ENCODE measurements around the gene AHNAK. TPM values are rescaled to one million over a fixed set of nuclear protein-coding genes. Genes with fewer than 3 reads are reported as not detected.
"Not testable (repeated sequence)": the region's sequence is repeated elsewhere in the genome, so short reads cannot be mapped to it uniquely, and the experiment has no call there.

Gene AHNAK
- total RNA-seq, 1 donor from 2014 or later = 226 TPM

DNA sequence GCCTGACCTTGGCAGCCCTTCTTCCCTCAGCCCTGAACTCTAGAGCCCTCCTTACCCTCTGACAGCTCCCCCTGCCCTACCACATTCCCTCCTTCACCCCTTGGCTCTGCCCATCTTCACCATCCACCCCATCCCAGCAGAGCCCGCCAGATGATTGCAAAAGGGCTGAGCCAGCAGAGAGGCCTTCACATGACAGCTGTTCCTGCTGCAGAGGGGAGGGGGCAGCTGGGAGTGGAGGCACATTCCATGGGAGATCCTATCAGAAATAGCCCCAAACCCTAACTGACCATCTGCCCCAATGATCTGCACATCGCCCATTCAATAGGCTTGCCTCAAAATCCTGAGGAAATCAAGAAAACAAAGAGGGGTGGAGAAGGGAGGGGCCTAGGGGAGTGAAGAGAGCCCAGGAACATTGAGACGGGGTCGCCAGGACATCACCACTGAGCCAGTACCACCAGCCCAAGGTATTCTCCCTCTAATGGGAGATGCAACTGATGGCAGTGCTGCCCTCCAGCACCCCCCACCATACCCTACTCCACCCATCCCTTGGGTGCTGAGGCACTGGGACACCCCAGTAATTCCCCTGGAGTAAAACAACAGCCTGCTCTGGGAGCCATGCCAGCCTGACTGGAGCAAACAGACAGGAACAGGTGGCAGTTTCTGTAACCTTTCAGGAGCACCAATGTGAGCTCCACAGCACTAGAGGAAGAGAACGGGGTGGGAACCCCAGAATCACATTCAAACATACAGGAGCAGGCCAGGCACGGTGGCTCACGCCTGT lies 8.0 kb upstream of the AHNAK start:
- TF ChIP-seq, protein P1, sequence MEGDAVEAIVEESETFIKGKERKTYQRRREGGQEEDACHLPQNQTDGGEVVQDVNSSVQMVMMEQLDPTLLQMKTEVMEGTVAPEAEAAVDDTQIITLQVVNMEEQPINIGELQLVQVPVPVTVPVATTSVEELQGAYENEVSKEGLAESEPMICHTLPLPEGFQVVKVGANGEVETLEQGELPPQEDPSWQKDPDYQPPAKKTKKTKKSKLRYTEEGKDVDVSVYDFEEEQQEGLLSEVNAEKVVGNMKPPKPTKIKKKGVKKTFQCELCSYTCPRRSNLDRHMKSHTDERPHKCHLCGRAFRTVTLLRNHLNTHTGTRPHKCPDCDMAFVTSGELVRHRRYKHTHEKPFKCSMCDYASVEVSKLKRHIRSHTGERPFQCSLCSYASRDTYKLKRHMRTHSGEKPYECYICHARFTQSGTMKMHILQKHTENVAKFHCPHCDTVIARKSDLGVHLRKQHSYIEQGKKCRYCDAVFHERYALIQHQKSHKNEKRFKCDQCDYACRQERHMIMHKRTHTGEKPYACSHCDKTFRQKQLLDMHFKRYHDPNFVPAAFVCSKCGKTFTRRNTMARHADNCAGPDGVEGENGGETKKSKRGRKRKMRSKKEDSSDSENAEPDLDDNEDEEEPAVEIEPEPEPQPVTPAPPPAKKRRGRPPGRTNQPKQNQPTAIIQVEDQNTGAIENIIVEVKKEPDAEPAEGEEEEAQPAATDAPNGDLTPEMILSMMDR (IDR thresholded peaks at IDR 0.05; ENCODE audit: insufficient read depth, low read length, poor library complexity, severe bottlenecking) = no peak
- H3K27me3 ChIP-seq (ENCODE audit: control insufficient read depth, insufficient read depth, low read length) = no peaks in the 10 kb centered on the region
- H3K36me3 ChIP-seq (ENCODE audit: control insufficient read depth, insufficient read depth, low read length) = peaks cover 1% of the 10 kb centered on the region
- H3K4me3 ChIP-seq (ENCODE audit: low read depth, low read length) = no peak overlapping the region
- DNase-seq (ENCODE audit: low read depth) = no peak

DNA sequence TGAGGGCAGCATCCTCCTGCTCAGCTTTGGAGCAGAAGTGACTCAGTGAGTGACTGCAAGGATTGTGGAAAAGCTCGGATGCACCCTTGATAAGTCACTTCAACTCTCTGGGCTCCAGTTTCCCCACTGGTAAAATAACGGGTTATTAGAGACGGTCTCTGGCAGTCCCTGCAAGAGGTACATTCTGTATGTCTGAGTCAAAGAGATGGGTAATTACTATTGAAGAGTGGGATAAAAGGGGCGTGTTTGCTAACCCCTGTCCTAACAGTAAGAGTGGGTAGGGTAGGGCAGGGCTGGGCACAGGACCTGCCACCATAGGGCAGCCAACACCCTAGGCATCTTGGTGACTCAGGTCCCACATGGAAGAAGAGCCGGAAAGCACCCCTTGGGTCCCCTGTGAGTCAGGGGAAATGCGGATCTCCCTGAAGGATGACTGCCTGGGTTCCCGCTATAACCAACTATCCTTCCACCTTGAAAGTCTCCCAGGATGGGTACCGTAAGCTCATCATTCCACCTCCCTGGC lies 7.3 kb upstream of the AHNAK start:
- TF ChIP-seq, protein P1 (IDR thresholded peaks at IDR 0.05; ENCODE audit: insufficient read depth, low read length, poor library complexity, severe bottlenecking) = no peak
- DNase-seq (ENCODE audit: low read depth) = peak; percentile 77
- Histone ChIP-seq H3K36me3 (ENCODE audit: control insufficient read depth, insufficient read depth, low read length) (peaks cover 1% of the 10 kb centered on the region), H3K4me3 (ENCODE audit: low read depth, low read length) (no peak overlapping the region), H3K27me3 (ENCODE audit: control insufficient read depth, insufficient read depth, low read length) (no peaks in the 10 kb centered on the region)

DNA sequence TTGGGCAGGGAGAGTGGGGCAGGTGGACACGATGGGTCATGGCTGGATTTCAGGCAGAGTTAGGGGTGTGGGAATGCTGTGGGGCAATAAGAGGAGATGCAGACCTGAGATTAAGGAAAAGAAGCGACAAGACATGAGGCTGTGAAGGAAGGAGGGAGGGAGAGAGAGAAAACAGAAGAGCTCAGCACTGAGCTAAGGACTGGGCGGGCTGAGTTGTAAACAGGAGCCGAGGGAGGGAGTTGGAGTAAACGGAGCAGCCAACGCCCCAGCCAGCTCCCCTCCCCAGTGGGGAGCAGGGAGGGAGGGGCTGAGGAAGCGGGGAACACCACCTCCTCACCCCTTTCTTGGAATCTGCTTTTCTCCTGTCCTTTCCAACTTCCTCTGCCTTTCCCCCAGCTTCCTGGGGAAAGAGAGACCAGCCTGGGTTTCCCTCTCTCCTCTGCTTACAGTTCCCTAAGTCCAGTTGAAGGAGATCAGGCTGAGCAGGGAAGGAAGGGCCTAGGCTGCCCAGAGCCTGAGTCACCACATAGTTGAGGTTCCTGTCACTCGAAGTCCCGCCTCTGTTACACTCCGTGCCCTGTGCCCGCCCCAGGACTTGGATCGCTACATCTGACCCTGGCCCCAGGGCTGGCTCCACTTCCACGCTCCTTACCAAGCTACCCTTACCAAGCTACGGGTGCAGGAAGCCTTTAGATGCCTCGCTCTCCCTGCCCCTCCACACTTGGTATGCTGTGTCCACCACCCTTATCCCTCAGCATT lies 6.7 kb upstream of the AHNAK start:
- Histone ChIP-seq H3K4me3 (ENCODE audit: low read depth, low read length) (peak overlapping the region; percentile 17), H3K27me3 (ENCODE audit: control insufficient read depth, insufficient read depth, low read length) (no peaks in the 10 kb centered on the region), H3K36me3 (ENCODE audit: control insufficient read depth, insufficient read depth, low read length) (no peaks in the 10 kb centered on the region)
- peak; percentile 92 for DNase-seq (ENCODE audit: low read depth)
- TF ChIP-seq, protein P1 (IDR thresholded peaks at IDR 0.05; ENCODE audit: insufficient read depth, low read length, poor library complexity, severe bottlenecking) = no peak

DNA sequence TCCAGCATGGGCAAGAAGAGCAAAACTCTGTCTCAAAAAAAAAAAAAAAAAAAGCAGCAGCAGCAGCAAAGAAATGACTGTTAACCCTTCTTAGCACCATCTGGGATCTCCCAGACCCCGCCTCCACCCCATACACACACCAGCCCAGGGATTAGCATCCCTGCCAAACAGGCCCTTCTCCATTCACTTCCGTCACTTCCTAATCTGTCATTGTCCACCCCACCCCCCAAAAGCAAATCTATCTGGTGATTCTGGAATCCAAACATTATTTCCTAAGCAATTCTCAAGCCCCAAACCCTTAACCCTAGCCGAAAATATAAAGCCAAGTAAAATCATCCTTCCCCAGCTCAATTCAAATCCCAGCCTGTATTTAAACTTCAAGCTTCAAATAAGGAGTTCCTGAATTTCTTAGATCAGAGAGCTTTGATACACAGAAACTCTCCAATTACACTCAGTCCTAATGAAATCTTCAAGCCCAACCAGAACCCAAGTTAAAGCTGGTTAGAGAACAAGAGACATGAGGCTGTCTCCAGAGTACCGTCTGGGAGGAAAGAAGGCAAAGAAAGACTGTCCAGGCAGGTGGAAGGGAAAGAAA lies 6.0 kb upstream of the AHNAK start:
- TF ChIP-seq, protein P1 (IDR thresholded peaks at IDR 0.05; ENCODE audit: insufficient read depth, low read length, poor library complexity, severe bottlenecking) = no peak
- H3K4me3 ChIP-seq (ENCODE audit: low read depth, low read length) = no peak overlapping the region
- no peaks in the 10 kb centered on the region for H3K27me3 ChIP-seq (ENCODE audit: control insufficient read depth, insufficient read depth, low read length)
- no peaks in the 10 kb centered on the region for H3K36me3 ChIP-seq (ENCODE audit: control insufficient read depth, insufficient read depth, low read length)
- DNase-seq (ENCODE audit: low read depth) = no peak

DNA sequence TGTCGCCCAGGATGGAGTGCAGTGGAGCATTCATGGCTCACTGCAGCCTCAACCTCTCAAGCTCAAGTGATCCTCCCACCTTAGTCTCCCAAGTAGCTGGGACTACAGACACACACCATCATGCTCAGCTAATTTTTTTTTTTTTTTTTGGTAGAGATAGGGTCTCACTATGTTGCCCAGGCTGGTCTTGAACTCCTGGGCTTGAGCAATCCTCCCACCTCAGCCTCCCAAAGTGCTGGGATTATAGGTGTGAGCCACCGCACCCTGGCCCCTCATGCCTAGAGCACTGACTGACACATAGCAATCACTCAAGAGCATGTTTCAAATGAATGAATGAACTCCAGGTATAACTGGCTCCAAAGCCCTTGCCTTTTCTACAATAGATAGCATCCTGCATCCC lies 3.9 kb upstream of the AHNAK start:
- not testable (repeated sequence) for H3K36me3 ChIP-seq (ENCODE audit: control insufficient read depth, insufficient read depth, low read length); DNase-seq (ENCODE audit: low read depth); H3K4me3 ChIP-seq (ENCODE audit: low read depth, low read length); H3K27me3 ChIP-seq (ENCODE audit: control insufficient read depth, insufficient read depth, low read length)

Measured in kidney epithelial cell (primary cell).